ENCODE data around the gene MEIS3.

Gene MEIS3

GRCh38 chr19:47419030-47419783 is at the start of gene MEIS3:
MEIS3 (minus strand) TSS chr19:47419527; CDS start chr19:47419081, 446 bp downstream.
- no peak for DNase-seq (ENCODE audit: low read depth)

GRCh38 chr19:47467914-47468313 is 48.6 kb upstream of the MEIS3 start:
- no peak for DNase-seq (ENCODE audit: low read depth)

- no peak for DNase-seq (ENCODE audit: low read depth)
Observed at GRCh38 chr19:47465957-47466356, 46.6 kb upstream of the MEIS3 start.

GRCh38 chr19:47464675-47465419 is 45.5 kb upstream of the MEIS3 start:
- DNase-seq (ENCODE audit: low read depth): no peak

- no peak for DNase-seq (ENCODE audit: low read depth)
Observed at GRCh38 chr19:47461876-47462275, 42.5 kb upstream of the MEIS3 start.

- DNase-seq (ENCODE audit: low read depth): no peak
Observed at GRCh38 chr19:47459477-47459876, 40.1 kb upstream of the MEIS3 start.

GRCh38 chr19:47458672-47459071 is 39.3 kb upstream of the MEIS3 start:
- DNase-seq (ENCODE audit: low read depth): no peak

GRCh38 chr19:47456721-47457474 is 37.6 kb upstream of the MEIS3 start:
- DNase-seq (ENCODE audit: low read depth): no peak

- no peak for DNase-seq (ENCODE audit: low read depth)
Observed at GRCh38 chr19:47450478-47450877, 31.2 kb upstream of the MEIS3 start.

GRCh38 chr19:47448360-47448727 is 29.0 kb upstream of the MEIS3 start:
- no peak for DNase-seq (ENCODE audit: low read depth)

- DNase-seq (ENCODE audit: low read depth): no peak
Observed at GRCh38 chr19:47447470-47448359, 28.4 kb upstream of the MEIS3 start.

GRCh38 chr19:47446534-47447469 is 27.5 kb upstream of the MEIS3 start:
- no peak for DNase-seq (ENCODE audit: low read depth)

- no peak for DNase-seq (ENCODE audit: low read depth)
Observed at GRCh38 chr19:47445937-47446402, 26.6 kb upstream of the MEIS3 start.

- no peak for DNase-seq (ENCODE audit: low read depth)
Observed at GRCh38 chr19:47445527-47445926, 26.2 kb upstream of the MEIS3 start.

GRCh38 chr19:47444388-47444821 is 25.1 kb upstream of the MEIS3 start:
- DNase-seq (ENCODE audit: low read depth): no peak

GRCh38 chr19:47443331-47443730 is 24.0 kb upstream of the MEIS3 start:
- DNase-seq (ENCODE audit: low read depth): no peak

GRCh38 chr19:47438793-47439220 is 19.5 kb upstream of the MEIS3 start:
- no peak for DNase-seq (ENCODE audit: low read depth)

GRCh38 chr19:47437500-47437899 is 18.2 kb upstream of the MEIS3 start:
- DNase-seq (ENCODE audit: low read depth): no peak

GRCh38 chr19:47436712-47437401 is 17.5 kb upstream of the MEIS3 start:
- DNase-seq (ENCODE audit: low read depth): no peak

All from non-pigmented ciliary epithelial cell (primary cell).